Keratinocyte (primary cell): ENCODE measurements around the gene KIF1B.

Experiments
- CTCF ChIP-seq, 3 experiments: IDR thresholded peaks in 1 of 3; conservative IDR thresholded peaks in 1 of 3; optimal IDR thresholded peaks in 1 of 3; 2 replicates in 2 of 3; 3 replicates in 1 of 3; pipeline versions ENCODE3 to v1.5.1; 2011; ENCODE audit warnings: low read length in 3 of 3, mild to moderate bottlenecking in 3 of 3, moderate library complexity in 2 of 3, control low read depth in 1 of 3, inconsistent platforms in 1 of 3; ENCODE audit not compliant: insufficient read depth in 2 of 3; ENCODE audit errors: extremely low read depth in 1 of 3
- EZH2 ChIP-seq: IDR thresholded peaks from one replicate; pipeline ENCODE4 v1.6.1; 2012; ENCODE audit warnings: inconsistent platforms, mild to moderate bottlenecking, low read length, moderate library complexity

GRCh38 chr1:10324627-10325026 lies 114.3 kb downstream of the KIF1B start:
- no peak for TF ChIP-seq CTCF (optimal IDR thresholded peaks at IDR 0.05 in 1 of 3, IDR thresholded peaks at IDR 0.05 in 1 of 3, conservative IDR thresholded peaks at IDR 0.05 in 1 of 3; ENCODE audit: extremely low read depth in 1 of 3, insufficient read depth in 2 of 3, low read length in 3 of 3)
- TF ChIP-seq EZH2 = no peak
